Fibroblast of pulmonary artery (primary cell): Measurements from ENCODE around the gene OSBP2.
"Not testable (repeated sequence)": the region's sequence is repeated elsewhere in the genome, so short reads cannot be mapped to it uniquely, and the experiment has no call there.

ENCODE experiments used
- DNase-seq: peaks from one replicate; pipeline ENCODE4 v3.0.0-alpha.2; 2010; ENCODE audit warnings: low read depth
- H3K4me3 ChIP-seq: replicated peaks from 2 replicates; pipeline ENCODE4 v1.5.1; 2011; ENCODE audit warnings: low read depth, mild to moderate bottlenecking, control low read depth, low read length, moderate library complexity
- TF ChIP-seq, protein P1 (sequence below): IDR thresholded peaks from 2 replicates; pipeline ENCODE4 v1.5.1; 2011; ENCODE audit warnings: mild to moderate bottlenecking, control low read depth, low read length, inconsistent platforms; ENCODE audit errors: missing control alignments

OSBP2 gene

DNA sequence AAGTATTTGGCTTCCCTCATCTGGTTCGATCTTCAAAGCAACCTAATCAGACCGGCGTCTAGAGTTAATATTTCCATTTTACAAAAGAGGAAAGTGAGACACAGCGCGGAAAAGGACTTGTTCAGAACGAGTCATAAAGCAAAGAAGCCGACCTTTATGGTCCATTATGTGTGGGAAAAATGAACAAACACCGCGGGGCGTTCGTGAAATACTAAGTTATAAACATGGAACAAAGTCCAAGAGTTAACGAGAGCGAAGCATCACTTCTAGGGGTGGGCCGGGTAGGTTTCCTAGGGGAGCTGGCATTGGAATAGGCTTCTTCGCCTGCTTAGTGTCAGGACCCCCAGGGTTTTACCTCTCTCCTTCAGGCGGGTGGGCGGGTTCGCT lies 27.6 kb upstream of the OSBP2 start:
- no peak for DNase-seq
- H3K4me3 ChIP-seq: peak overlapping the region; percentile 89

DNA sequence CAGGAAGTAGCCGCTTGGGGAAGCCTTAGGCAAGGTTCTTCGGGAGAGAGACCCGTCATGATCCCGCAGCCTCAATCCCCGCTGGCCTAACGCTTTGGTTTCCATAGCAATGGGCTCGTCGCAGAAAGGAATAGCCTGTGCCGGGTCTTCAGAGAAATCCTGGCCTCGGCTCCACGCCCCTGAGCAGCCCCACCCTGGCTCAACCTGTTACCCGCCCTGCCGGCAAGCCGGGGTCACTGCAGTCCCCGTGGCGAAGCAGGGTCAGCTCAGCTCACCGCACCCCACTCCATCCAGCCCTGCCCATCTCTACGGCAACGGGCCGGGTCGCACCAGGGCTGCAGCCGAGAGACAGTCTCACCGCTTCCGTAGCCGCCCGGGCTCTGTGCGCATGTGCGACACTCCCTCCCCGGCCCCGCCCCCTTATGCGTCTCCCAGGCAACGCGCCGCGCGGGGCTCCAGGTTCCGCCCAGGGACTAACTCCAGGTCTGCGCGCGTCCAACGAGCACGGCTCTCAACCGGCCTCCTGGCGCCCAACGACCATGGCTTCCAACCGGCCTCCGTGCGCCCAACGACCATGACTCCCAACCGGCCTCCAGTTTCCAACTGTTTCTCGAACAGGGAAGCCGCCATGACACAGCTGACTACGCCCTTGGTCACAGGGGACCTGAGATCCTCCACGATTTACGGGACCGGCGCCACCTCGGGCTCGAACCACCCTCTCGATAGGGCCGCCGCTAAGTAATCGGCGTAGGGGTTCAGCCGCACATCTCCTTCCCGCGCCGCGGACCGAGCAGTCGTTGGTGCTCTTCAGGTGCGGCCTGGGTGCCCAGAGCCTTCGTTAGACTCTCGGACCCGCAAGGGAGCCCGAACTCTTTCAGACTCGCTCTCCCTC lies 26.9 kb upstream of the OSBP2 start, which contains the start of gene DUSP18:
Gene DUSP18 (minus strand): TSS at position 382 of the 892 bp plus-strand sequence. CDS start 3,872 bp downstream, outside the sequence.
- DNase-seq: peak; percentile 89
- peak within 1 kb of the TSS; percentile 89 for H3K4me3 ChIP-seq
- TF ChIP-seq, protein P1, sequence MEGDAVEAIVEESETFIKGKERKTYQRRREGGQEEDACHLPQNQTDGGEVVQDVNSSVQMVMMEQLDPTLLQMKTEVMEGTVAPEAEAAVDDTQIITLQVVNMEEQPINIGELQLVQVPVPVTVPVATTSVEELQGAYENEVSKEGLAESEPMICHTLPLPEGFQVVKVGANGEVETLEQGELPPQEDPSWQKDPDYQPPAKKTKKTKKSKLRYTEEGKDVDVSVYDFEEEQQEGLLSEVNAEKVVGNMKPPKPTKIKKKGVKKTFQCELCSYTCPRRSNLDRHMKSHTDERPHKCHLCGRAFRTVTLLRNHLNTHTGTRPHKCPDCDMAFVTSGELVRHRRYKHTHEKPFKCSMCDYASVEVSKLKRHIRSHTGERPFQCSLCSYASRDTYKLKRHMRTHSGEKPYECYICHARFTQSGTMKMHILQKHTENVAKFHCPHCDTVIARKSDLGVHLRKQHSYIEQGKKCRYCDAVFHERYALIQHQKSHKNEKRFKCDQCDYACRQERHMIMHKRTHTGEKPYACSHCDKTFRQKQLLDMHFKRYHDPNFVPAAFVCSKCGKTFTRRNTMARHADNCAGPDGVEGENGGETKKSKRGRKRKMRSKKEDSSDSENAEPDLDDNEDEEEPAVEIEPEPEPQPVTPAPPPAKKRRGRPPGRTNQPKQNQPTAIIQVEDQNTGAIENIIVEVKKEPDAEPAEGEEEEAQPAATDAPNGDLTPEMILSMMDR: peak; percentile 9

More for the DNA sequence above, 27.6 kb upstream of the OSBP2 start:
- TF ChIP-seq, protein P1: no peak

DNA sequence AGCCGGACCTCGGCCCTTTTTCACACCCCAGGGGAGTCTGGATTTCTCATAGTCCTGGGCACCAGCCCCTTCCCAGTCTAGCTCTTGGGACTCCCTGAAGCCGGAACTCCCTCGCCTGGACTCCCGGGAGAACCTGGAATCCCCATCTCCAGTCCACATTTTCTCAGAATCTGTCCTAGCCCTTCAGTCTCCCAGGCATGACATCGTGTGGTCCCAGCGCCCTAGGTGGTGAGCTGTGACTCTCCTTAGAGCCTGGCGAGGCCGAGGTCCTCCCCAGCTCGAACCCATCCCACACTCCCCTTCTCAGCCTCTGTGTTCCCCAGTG lies 26.3 kb upstream of the OSBP2 start:
- no peak for DNase-seq
- TF ChIP-seq, protein P1: no peak
- peak overlapping the region; percentile 89 for H3K4me3 ChIP-seq

- no peak overlapping the region for H3K4me3 ChIP-seq
- TF ChIP-seq, protein P1: no peak
- no peak for DNase-seq
Observed at GRCh38 chr22:30671071-30671470, 23.6 kb upstream of the OSBP2 start.

DNA sequence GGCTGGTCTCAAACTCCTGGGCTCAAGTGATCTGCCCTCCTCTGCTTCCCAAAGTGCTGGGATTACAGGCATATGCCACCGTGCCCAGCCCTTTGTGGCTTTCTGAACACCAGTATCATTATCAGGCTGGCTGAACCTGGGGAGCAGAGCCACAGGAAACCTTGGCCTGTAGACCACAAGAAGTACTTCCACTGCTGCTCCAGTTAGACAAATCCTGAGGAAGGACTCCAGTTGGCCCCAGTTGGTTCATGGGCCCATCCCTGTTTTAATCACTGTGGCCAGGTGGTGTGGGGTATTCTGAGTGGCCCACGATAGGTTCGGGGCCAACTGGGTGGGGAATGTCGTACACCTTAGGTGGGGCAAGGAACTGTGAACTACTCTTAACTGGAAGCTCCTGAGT lies 21.5 kb upstream of the OSBP2 start:
- TF ChIP-seq, protein P1: no peak
- no peak for DNase-seq
- H3K4me3 ChIP-seq: no peak overlapping the region

DNA sequence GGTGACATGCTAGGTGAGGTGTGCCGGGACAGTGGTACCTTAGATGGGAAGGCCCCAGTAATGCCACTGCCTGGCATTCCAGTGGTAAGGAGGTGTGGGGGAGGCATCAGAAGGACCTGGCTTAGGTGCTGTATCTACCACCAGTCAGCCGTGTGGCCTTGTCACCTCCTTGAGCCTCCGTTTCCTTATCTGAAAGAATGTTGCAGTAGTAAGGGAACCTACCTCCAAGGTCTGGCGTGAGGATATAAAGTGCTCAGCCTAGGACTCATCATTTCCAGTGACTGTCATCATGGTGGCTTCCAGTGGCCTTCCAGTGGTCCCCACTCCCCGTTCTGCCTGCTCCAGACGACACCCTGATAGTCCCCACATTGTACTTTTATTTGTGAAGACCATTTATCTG lies 20.2 kb upstream of the OSBP2 start:
- TF ChIP-seq, protein P1: no peak
- no peak overlapping the region for H3K4me3 ChIP-seq
- no peak for DNase-seq

DNA sequence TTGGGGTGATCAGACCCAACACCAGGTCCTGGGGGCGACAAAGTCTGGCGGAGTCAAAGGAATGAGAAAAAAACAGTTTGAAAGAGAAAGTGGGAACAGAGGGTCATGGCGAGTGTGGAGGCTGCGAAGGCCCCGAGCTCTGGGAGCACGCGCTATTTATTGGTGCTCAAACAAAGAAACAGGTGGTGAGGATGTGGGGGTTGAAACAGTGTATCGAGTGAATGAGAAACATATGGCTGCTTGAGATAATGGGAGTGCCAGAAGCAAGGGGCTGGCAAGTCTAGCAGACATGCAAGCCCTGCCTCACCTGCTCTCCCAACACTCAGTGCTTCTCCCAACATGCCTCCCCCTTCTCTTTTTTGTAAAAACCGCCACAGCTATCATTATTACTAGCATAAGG lies 19.2 kb upstream of the OSBP2 start:
- TF ChIP-seq, protein P1: no peak
- no peak overlapping the region for H3K4me3 ChIP-seq
- DNase-seq: no peak

DNA sequence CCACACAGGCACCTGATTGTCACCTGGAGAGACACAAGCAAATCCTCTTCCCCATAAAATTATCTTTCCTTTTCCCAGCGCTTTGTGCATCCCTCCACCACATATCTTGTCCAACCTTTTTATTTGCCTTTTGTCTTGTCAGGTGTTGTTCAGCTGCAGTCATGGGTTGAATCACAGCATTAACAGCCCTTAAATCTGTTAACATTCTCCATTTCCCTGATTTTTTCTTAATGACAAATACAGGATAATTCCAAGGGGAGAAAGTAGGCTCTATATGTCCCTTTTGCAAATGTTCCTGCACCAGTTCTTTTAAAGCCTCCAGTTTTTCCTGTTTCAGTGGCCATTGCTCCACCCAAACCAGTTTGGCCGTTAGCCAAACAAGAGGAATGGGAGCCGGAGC lies 18.1 kb upstream of the OSBP2 start:
- DNase-seq: not testable (repeated sequence)

DNA sequence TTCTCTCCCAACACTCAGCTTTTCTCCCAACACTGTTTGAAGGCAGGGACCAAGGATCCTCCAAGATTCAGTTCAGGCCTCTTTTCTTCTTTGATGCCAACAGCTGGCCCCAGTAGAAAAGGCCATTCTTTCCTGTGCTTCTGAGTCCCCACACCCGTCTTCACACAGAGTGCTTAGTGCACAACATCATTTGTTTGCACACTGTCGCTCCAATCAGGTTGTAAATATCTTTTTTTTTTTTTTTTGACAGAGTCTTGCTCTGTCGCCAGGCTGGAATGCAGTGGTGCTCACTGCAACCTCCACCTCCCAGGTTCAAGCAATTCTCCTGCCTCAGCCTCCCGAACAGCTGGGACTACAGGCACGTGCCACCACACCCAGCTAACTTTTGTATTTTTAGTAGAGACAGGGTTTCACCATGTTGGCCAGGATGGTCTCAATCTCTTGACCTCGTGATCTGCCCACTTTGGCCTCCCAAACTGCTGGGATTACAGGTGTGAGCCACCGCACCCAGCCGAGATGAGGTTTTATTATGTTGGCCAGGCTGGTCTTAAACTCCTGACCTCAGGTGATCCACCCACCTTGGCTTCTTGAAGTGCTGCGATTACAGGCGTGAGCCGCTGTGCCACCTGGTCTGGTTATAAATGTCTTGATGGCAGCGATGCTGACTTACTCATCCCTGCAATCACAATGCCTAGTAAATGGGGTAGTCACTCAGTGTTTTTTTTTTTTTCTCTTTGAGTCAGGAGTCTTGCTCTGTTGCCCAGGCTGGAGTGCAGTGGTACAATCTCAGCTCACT lies 14.6 kb upstream of the OSBP2 start:
- DNase-seq, H3K4me3 ChIP-seq: not testable (repeated sequence)

More for the DNA sequence above, 18.1 kb upstream of the OSBP2 start:
- H3K4me3 ChIP-seq: not testable (repeated sequence)
